Measurements from ENCODE around the gene FLNB. TPM values are rescaled to one million over a fixed set of nuclear protein-coding genes. Genes with fewer than 3 reads are reported as not detected.
"Not testable (repeated sequence)": the region's sequence is repeated elsewhere in the genome, so short reads cannot be mapped to it uniquely, and the experiment has no call there.

The FLNB gene
- total RNA-seq, 1 experiment from 2014 or later = 309 TPM

DNA sequence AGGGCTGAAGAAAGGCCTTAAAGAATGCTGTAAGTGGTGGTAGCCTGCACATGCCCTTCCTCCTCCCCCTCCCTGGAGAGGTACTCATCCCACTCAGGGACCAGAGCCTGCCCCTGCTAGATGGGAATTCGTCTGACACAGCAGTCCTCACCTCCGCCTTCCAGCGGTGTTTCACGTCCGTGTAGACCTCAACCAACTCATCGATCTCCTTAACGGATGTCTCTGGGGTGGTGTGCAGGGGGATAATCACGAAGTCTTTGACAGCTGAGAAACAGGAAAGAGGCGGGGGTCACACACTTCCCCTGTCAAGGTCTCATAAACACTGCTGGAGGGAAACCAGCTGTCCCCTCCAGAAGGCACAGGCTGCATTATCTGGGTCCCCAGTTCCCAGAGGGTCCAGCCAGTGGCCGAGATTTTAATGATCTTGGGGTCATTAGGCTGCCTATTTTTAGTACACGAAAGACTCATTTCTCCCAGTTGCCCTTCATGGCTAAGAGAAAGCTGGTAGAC lies 192.7 kb downstream of the FLNB start:
- Histone ChIP-seq H3K4me1 (ENCODE audit: control insufficient read depth, insufficient read depth, low read length) (no peaks in the 10 kb centered on the region), H3K27me3 (ENCODE audit: control insufficient read depth, insufficient read depth, low read length) (no peaks in the 10 kb centered on the region), H3K9me3 (ENCODE audit: control insufficient read depth, insufficient read depth, low read depth, low read length) (no peaks in the 10 kb centered on the region), H3K36me3 (ENCODE audit: control insufficient read depth, insufficient read depth, low read length) (no peaks in the 10 kb centered on the region), H3K4me3 (ENCODE audit: low read depth in 2 of 2, low read length in 2 of 2) (no peak overlapping the region), H3K27ac (ENCODE audit: low read length) (no peak overlapping the region)
- in situ Hi-C loops (cut with HindIII; ENCODE audit: low pct_unique_long_range_greater_than_20kb, low sequenced_read_pairs) (no loop called here), intact Hi-C loops (cut with micrococcal nuclease; ENCODE audit: unreplicated experiment) (no loop called here)
- ChIA-PET CTCF (no interaction called here), POLR2A (no interaction called here)
- TF ChIP-seq SIN3A (IDR thresholded peaks at IDR 0.05; ENCODE audit: borderline replicate concordance, insufficient read depth, low read depth, low read length) (no peak), TCF7L2 (IDR thresholded peaks at IDR 0.05; ENCODE audit: low read depth, low read length) (no peak), POLR2AphosphoS5 (IDR thresholded peaks at IDR 0.05; ENCODE audit: low read depth, low read length) (no peak)
- TF ChIP-seq, protein P1, sequence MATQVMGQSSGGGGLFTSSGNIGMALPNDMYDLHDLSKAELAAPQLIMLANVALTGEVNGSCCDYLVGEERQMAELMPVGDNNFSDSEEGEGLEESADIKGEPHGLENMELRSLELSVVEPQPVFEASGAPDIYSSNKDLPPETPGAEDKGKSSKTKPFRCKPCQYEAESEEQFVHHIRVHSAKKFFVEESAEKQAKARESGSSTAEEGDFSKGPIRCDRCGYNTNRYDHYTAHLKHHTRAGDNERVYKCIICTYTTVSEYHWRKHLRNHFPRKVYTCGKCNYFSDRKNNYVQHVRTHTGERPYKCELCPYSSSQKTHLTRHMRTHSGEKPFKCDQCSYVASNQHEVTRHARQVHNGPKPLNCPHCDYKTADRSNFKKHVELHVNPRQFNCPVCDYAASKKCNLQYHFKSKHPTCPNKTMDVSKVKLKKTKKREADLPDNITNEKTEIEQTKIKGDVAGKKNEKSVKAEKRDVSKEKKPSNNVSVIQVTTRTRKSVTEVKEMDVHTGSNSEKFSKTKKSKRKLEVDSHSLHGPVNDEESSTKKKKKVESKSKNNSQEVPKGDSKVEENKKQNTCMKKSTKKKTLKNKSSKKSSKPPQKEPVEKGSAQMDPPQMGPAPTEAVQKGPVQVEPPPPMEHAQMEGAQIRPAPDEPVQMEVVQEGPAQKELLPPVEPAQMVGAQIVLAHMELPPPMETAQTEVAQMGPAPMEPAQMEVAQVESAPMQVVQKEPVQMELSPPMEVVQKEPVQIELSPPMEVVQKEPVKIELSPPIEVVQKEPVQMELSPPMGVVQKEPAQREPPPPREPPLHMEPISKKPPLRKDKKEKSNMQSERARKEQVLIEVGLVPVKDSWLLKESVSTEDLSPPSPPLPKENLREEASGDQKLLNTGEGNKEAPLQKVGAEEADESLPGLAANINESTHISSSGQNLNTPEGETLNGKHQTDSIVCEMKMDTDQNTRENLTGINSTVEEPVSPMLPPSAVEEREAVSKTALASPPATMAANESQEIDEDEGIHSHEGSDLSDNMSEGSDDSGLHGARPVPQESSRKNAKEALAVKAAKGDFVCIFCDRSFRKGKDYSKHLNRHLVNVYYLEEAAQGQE (IDR thresholded peaks at IDR 0.05; ENCODE audit: insufficient read depth in 1 of 2, low read depth in 2 of 2, low read length in 1 of 2) = no peak
- TF ChIP-seq, protein P2, sequence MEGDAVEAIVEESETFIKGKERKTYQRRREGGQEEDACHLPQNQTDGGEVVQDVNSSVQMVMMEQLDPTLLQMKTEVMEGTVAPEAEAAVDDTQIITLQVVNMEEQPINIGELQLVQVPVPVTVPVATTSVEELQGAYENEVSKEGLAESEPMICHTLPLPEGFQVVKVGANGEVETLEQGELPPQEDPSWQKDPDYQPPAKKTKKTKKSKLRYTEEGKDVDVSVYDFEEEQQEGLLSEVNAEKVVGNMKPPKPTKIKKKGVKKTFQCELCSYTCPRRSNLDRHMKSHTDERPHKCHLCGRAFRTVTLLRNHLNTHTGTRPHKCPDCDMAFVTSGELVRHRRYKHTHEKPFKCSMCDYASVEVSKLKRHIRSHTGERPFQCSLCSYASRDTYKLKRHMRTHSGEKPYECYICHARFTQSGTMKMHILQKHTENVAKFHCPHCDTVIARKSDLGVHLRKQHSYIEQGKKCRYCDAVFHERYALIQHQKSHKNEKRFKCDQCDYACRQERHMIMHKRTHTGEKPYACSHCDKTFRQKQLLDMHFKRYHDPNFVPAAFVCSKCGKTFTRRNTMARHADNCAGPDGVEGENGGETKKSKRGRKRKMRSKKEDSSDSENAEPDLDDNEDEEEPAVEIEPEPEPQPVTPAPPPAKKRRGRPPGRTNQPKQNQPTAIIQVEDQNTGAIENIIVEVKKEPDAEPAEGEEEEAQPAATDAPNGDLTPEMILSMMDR (IDR thresholded peaks at IDR 0.05) = no peak
- DNase-seq (ENCODE audit: low read depth, low spot score) (no peak), ATAC-seq (no peak)
- no TSS peak for BruUV-seq (replicated peaks)

DNA sequence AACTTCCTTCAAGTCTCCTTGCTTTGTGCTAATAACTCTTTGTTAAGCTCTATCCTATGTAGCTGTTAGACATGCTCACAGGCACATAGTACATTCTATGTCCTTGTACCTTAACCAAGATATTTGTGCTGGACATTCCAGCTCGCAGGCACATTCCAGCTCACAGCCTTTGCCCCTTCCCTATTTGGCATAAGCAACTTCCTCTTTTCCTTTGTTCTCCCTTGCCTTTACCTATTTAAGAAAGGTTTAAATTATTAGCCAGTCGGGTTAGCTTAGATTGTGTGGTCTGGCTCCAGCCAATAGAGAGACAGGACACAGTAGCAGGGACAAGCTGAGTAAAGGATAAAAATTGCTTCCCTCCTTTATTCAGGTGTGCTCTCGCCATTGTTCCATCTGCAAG lies 193.2 kb downstream of the FLNB start:
- in situ Hi-C loops (cut with HindIII; ENCODE audit: low pct_unique_long_range_greater_than_20kb, low sequenced_read_pairs); H3K27me3 ChIP-seq (ENCODE audit: control insufficient read depth, insufficient read depth, low read length); intact Hi-C loops (cut with micrococcal nuclease; ENCODE audit: unreplicated experiment); H3K4me3 ChIP-seq (ENCODE audit: low read depth in 2 of 2, low read length in 2 of 2); POLR2A ChIA-PET; H3K4me1 ChIP-seq (ENCODE audit: control insufficient read depth, insufficient read depth, low read length); H3K9me3 ChIP-seq (ENCODE audit: control insufficient read depth, insufficient read depth, low read depth, low read length); H3K36me3 ChIP-seq (ENCODE audit: control insufficient read depth, insufficient read depth, low read length); ATAC-seq; DNase-seq (ENCODE audit: low read depth, low spot score); BruUV-seq (replicated peaks); H3K27ac ChIP-seq (ENCODE audit: low read length): not testable (repeated sequence)
- CTCF ChIA-PET = interaction anchor here (0.6 kb wide), 1 partner anchor 187 kb away, joined by 3 read pairs; no protein-coding TSS in a partner anchor

DNA sequence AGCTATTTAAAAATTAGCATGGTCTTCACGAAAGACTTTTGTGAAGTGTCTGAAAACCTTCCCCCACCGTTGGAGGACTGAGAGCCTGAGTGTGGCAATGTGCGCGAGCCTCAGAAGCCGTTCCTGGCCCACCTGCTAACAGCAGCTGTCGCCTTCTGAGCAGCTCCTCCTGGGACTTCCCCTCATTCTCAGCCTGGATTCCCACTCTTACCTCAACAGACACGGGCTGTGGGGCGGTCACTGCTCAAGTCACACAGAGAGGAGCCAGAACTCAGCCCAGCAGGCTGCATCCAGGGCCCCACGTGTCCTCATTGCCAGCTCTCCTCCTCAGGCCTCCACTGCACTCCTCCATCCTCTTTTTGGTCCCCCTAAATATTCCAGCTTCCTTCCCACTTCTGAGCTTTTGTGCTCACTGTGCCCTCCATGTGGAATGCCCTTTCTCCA lies 194.7 kb downstream of the FLNB start:
- in situ Hi-C loops (cut with HindIII; ENCODE audit: low pct_unique_long_range_greater_than_20kb, low sequenced_read_pairs) (no loop called here), intact Hi-C loops (cut with micrococcal nuclease; ENCODE audit: unreplicated experiment) (no loop called here)
- ATAC-seq (no peak), DNase-seq (ENCODE audit: low read depth, low spot score) (no peak)
- BruUV-seq (replicated peaks) = no TSS peak
- TF ChIP-seq POLR2AphosphoS5 (IDR thresholded peaks at IDR 0.05; ENCODE audit: low read depth, low read length) (no peak), SIN3A (IDR thresholded peaks at IDR 0.05; ENCODE audit: borderline replicate concordance, insufficient read depth, low read depth, low read length) (no peak), TCF7L2 (IDR thresholded peaks at IDR 0.05; ENCODE audit: low read depth, low read length) (no peak)
- TF ChIP-seq, protein P1 (IDR thresholded peaks at IDR 0.05; ENCODE audit: insufficient read depth in 1 of 2, low read depth in 2 of 2, low read length in 1 of 2) = no peak
- TF ChIP-seq, protein P2 (IDR thresholded peaks at IDR 0.05) = no peak
- no peaks in the 10 kb centered on the region for H3K4me1 ChIP-seq (ENCODE audit: control insufficient read depth, insufficient read depth, low read length)
- no peaks in the 10 kb centered on the region for H3K27me3 ChIP-seq (ENCODE audit: control insufficient read depth, insufficient read depth, low read length)
- H3K36me3 ChIP-seq (ENCODE audit: control insufficient read depth, insufficient read depth, low read length) = no peaks in the 10 kb centered on the region
- H3K27ac ChIP-seq (ENCODE audit: low read length) = no peak overlapping the region
- H3K4me3 ChIP-seq (ENCODE audit: low read depth in 2 of 2, low read length in 2 of 2) = no peak overlapping the region
- CTCF ChIA-PET = no interaction called here
- H3K9me3 ChIP-seq (ENCODE audit: control insufficient read depth, insufficient read depth, low read depth, low read length) = no peaks in the 10 kb centered on the region
- POLR2A ChIA-PET = interaction anchor here (0.7 kb wide), 1 partner anchor 348 kb away, joined by 3 read pairs; no protein-coding TSS in a partner anchor

Data from Panc1 (cell line).